IMR-90 (cell line): Measurements from ENCODE around the gene PRKCB. TPM values are rescaled to one million over a fixed set of nuclear protein-coding genes. Genes with fewer than 3 reads are reported as not detected.

Source experiments
- ATAC-seq: fragments of 200-7000 bp; cut with Tn5 transposase; 2 replicates; pipeline ENCODE4 v1.9.1; 2020; ENCODE audit warnings: low read depth, mild to moderate bottlenecking, moderate library complexity
- BruUV-seq: library from RNA; stranded (reverse); fragments of 400-500 nt; replicated peaks from 2 replicates; lab custom pipeline; 2021; lab: Mats Ljungman, UMichigan
- CTCF ChIA-PET: fragments of 300-600 bp; formaldehyde crosslinking; extraction: SDS; loops from one replicate; lab custom pipeline; 2021; ENCODE audit warnings: antibody characterized with exemption; lab: Yijun Ruan, JAX
- POLR2A ChIA-PET: fragments of 300-600 bp; sonication (Branson Sonifier 250); formaldehyde crosslinking; loops from one replicate; lab custom pipeline; 2022; ENCODE audit warnings: antibody characterized with exemption; ENCODE audit not compliant: unreplicated experiment; lab: Charles Lee
- DNase-seq: peaks from one replicate; pipeline ENCODE4 v3.0.0; 2013
- H2AFZ ChIP-seq: replicated peaks from 2 replicates; pipeline ENCODE3; 2013; ENCODE audit warnings: low read length, mild to moderate bottlenecking; ENCODE audit not compliant: poor library complexity
- H2AK5ac ChIP-seq: 2 replicates; pipeline ENCODE4 v1.6.1; 2013; ENCODE audit warnings: low read depth, low read length, inconsistent platforms
- H2AK9ac ChIP-seq: replicated peaks from 2 replicates; pipeline ENCODE3; 2013; ENCODE audit warnings: mild to moderate bottlenecking, low read depth, low read length, moderate library complexity; ENCODE audit not compliant: poor library complexity
- H2BK120ac ChIP-seq: 2 replicates; pipeline ENCODE4 v1.6.1; 2013; ENCODE audit warnings: low read depth, low read length, inconsistent platforms
- H2BK15ac ChIP-seq: 3 replicates; pipeline ENCODE4 v1.6.1; 2013; ENCODE audit warnings: low read depth, low read length, inconsistent platforms
- H2BK20ac ChIP-seq: 2 replicates; pipeline ENCODE4 v1.6.1; 2013; ENCODE audit warnings: low read depth, mild to moderate bottlenecking, inconsistent platforms, low read length, moderate library complexity
- H2BK5ac ChIP-seq: 2 replicates; pipeline ENCODE4 v1.6.1; 2013; ENCODE audit warnings: mild to moderate bottlenecking, low read depth, low read length, inconsistent platforms; ENCODE audit not compliant: poor library complexity, severe bottlenecking
- H3K14ac ChIP-seq: replicated peaks from 2 replicates; pipeline ENCODE4 v1.6.1; 2013; ENCODE audit warnings: low read depth, low read length, inconsistent platforms
- H3K18ac ChIP-seq: 2 replicates; pipeline ENCODE4 v1.6.1; 2013; ENCODE audit warnings: low read depth, low read length, control low read depth
- H3K23ac ChIP-seq: 2 replicates; pipeline ENCODE4 v1.6.1; 2013; ENCODE audit warnings: low read depth, low read length, inconsistent platforms
- H3K27ac ChIP-seq: 2 replicates; pipeline ENCODE4 v1.5.1; 2013; ENCODE audit warnings: mild to moderate bottlenecking, control low read depth, low read length; ENCODE audit not compliant: insufficient read depth
- H3K27me3 ChIP-seq: 2 replicates; pipeline ENCODE4 v1.6.1; 2013; ENCODE audit warnings: low read length; ENCODE audit not compliant: control insufficient read depth, insufficient read depth
- H3K36me3 ChIP-seq: 2 replicates; pipeline ENCODE4 v1.6.1; 2013; ENCODE audit warnings: low read length, mixed read lengths; ENCODE audit not compliant: control insufficient read depth, insufficient read depth
- H3K4ac ChIP-seq: 2 replicates; pipeline ENCODE4 v1.6.1; 2013; ENCODE audit warnings: low read depth, low read length, inconsistent platforms
- H3K4me1 ChIP-seq: 2 replicates; pipeline ENCODE4 v1.6.1; 2013; ENCODE audit warnings: low read length, mixed read lengths; ENCODE audit not compliant: control insufficient read depth, insufficient read depth
- H3K4me2 ChIP-seq: 2 replicates; pipeline ENCODE4 v1.6.1; 2013; ENCODE audit warnings: low read depth, mild to moderate bottlenecking, control low read depth, low read length, moderate library complexity
- H3K4me3 ChIP-seq: 2 replicates; pipeline ENCODE4 v1.5.1; 2013; ENCODE audit warnings: low read depth, mild to moderate bottlenecking, control low read depth, low read length, moderate library complexity; ENCODE audit not compliant: insufficient read depth
- H3K56ac ChIP-seq: 2 replicates; pipeline ENCODE4 v1.6.1; 2013; ENCODE audit warnings: low read length, inconsistent platforms; ENCODE audit not compliant: insufficient read depth; ENCODE audit errors: extremely low read depth
- H3K79me1 ChIP-seq, 2 experiments: 2 replicates each; pipeline ENCODE4 v1.6.1; 2013; ENCODE audit warnings: low read length in 2 of 2, inconsistent platforms in 1 of 2, low read depth in 1 of 2
- H3K9ac ChIP-seq: 2 replicates; pipeline ENCODE4 v1.6.1; 2013; ENCODE audit warnings: low read depth, low read length, control low read depth
- H3K9me1 ChIP-seq: 2 replicates; pipeline ENCODE4 v1.6.1; 2013; ENCODE audit warnings: low read length, inconsistent platforms; ENCODE audit not compliant: insufficient read depth
- H3K9me3 ChIP-seq: 2 replicates; pipeline ENCODE4 v1.6.1; 2013; ENCODE audit warnings: low read length; ENCODE audit not compliant: control insufficient read depth, insufficient read depth
- H4K20me1 ChIP-seq: 2 replicates; pipeline ENCODE4 v1.6.1; 2013; ENCODE audit warnings: low read length, inconsistent platforms; ENCODE audit not compliant: insufficient read depth
- H4K5ac ChIP-seq: 2 replicates; pipeline ENCODE4 v1.6.1; 2013; ENCODE audit warnings: mild to moderate bottlenecking, low read depth, low read length, control low read depth
- H4K8ac ChIP-seq, 2 experiments: 2 replicates each; pipeline ENCODE4 v1.6.1; 2013; ENCODE audit warnings: low read depth in 2 of 2, low read length in 2 of 2, control low read depth in 1 of 2, inconsistent platforms in 1 of 2
- H4K91ac ChIP-seq: 2 replicates; pipeline ENCODE4 v1.6.1; 2013; ENCODE audit warnings: low read depth, low read length, inconsistent platforms; ENCODE audit not compliant: insufficient read depth
- FOS ChIP-seq: fragments of 150-350 bp; IDR thresholded peaks from 2 replicates; pipeline ENCODE4 v1.6.1; 2016; ENCODE audit warnings: low read depth, low read length
- MAZ ChIP-seq: IDR thresholded peaks from 2 replicates; pipeline ENCODE4 v1.6.1; 2012; ENCODE audit warnings: low read depth, mild to moderate bottlenecking, low read length, improper control_type of control experiment, moderate library complexity, borderline replicate concordance
- NFE2L2 ChIP-seq: fragments of 150-350 bp; IDR thresholded peaks from 2 replicates; pipeline ENCODE4 v1.6.1; 2016; ENCODE audit warnings: low read depth, mild to moderate bottlenecking, low read length
- RAD21 ChIP-seq: IDR thresholded peaks from 2 replicates; pipeline ENCODE4 v1.6.1; 2012; ENCODE audit warnings: low read length, improper control_type of control experiment
- WGBS, 2 experiments: methylation state at CpG; one replicate each; pipeline versions ENCODE4 v1.1.5 to v1.1.7; 2013; ENCODE audit warnings: missing lambda C conversion rate in 2 of 2; ENCODE audit not compliant: insufficient read length in 1 of 2; ENCODE audit errors: extremely low coverage in 2 of 2; 5-methylcytosine and 5-hydroxymethylcytosine counted together
- dilution Hi-C: fragments of 300-500 bp; cut with HindIII; formaldehyde crosslinking; loops from one replicate; pipeline ENCODE4 v1.14.3; 2018; ENCODE audit warnings: low sequenced_read_pairs; ENCODE audit not compliant: unreplicated experiment
- in situ Hi-C: fragments of 300-500 bp; cut with MboI; formaldehyde crosslinking; loops from 3 replicates; pipeline ENCODE4 v1.14.3; 2019; ENCODE audit warnings: low sequenced_read_pairs, inconsistent platforms, mixed read lengths
- intact Hi-C: fragments of 100-400 bp; cut with micrococcal nuclease; formaldehyde crosslinking; loops from 2 replicates; pipeline ENCODE4 v1.10.0; 2022
- polyA plus RNA-seq, 3 experiments: library from polyadenylated mRNA; depleted of rRNA; stranded (reverse); fragments of >200 nt; gene quantifications; 2 replicates each; pipeline ENCODE4 v1.2.3, GENCODE V29; 2012; ENCODE audit warnings: low replicate concordance in 1 of 3
- total RNA-seq: library from RNA; depleted of rRNA; stranded (reverse); fragments of >200 nt; gene quantifications from 2 replicates; pipeline ENCODE4 v1.2.3, GENCODE V29; 2012

PRKCB gene
- total and polyA plus RNA-seq, 2 of the 4 experiments (the other 2 are of a cell fraction) = under 0.01 TPM; not detected in 1

GRCh38 chr16:23907457-23907902 lies 71.7 kb downstream of the PRKCB start:
- BruUV-seq = no TSS peak
- Histone ChIP-seq H2AK9ac (no peak overlapping the region), H4K5ac (no peak overlapping the region), H2BK120ac (no peak overlapping the region), H3K9me3 (no peaks in the 10 kb centered on the region), H2AK5ac (no peak overlapping the region), H4K20me1 (no peaks in the 10 kb centered on the region), H3K36me3 (no peaks in the 10 kb centered on the region), H3K14ac (no peak overlapping the region), H3K4me1 (no peaks in the 10 kb centered on the region), H3K9ac (no peak overlapping the region), H3K27ac (no peak overlapping the region), H3K56ac (no peak overlapping the region), H2AFZ (no peak overlapping the region), H3K4ac (no peak overlapping the region), H3K27me3 (no peaks in the 10 kb centered on the region), H4K8ac (no peak overlapping the region), H4K91ac (no peak overlapping the region), H3K4me2 (no peak overlapping the region), H3K18ac (no peak overlapping the region), H3K79me1 (no peaks in the 10 kb centered on the region), H2BK15ac (no peak overlapping the region), H2BK5ac (no peak overlapping the region), H3K4me3 (no peak overlapping the region), H3K23ac (no peak overlapping the region), H2BK20ac (no peak overlapping the region), H3K9me1 (no peaks in the 10 kb centered on the region)
- intact Hi-C loops = loop anchor here (5.0 kb wide), 1 partner anchor 70 kb away; the partner anchor contains the start of gene PRKCB
- no peak for ATAC-seq
- TF ChIP-seq MAZ (no peak), RAD21 (no peak), NFE2L2 (no peak), FOS (no peak)
- in situ Hi-C loops = no loop called here
- DNase-seq = no peak
- ChIA-PET POLR2A (no interaction called here), CTCF (no interaction called here)
- dilution Hi-C loops = no loop called here
- 20% methylated on average over 1 of the region's 5 CpGs; no CpG with 5 or more reads in 1 of the 2 experiments for WGBS, 2 experiments
